Iris pigment epithelial cell (primary cell): ENCODE results near the gene GIPC2.

Experiments
- DNase-seq: peaks from one replicate; pipeline ENCODE4 v3.0.0-alpha.2; 2011; ENCODE audit warnings: low read depth

The GIPC2 gene

GRCh38 chr1:78145105-78145580 is 99.4 kb downstream of the GIPC2 start:
- DNase-seq: peak; percentile 88

- no peak for DNase-seq
Observed at GRCh38 chr1:78146205-78146771, 100.5 kb downstream of the GIPC2 start.

GRCh38 chr1:78147031-78147430 is 101.3 kb downstream of the GIPC2 start:
- DNase-seq: no peak

GRCh38 chr1:78153092-78153736 is 107.4 kb downstream of the GIPC2 start:
- DNase-seq: no peak

GRCh38 chr1:78155121-78155520 is 109.4 kb downstream of the GIPC2 start:
- no peak for DNase-seq

- peak; percentile 86 for DNase-seq
Observed at GRCh38 chr1:78156805-78157521, 111.2 kb downstream of the GIPC2 start.

GRCh38 chr1:78165816-78166215 is 120.0 kb downstream of the GIPC2 start:
- peak; percentile 48 for DNase-seq

- DNase-seq: no peak
Observed at GRCh38 chr1:78168306-78168705, 122.5 kb downstream of the GIPC2 start.

- DNase-seq: no peak
Observed at GRCh38 chr1:78170859-78171258, 125.1 kb downstream of the GIPC2 start.

GRCh38 chr1:78171736-78172590 is 126.2 kb downstream of the GIPC2 start:
- peak; percentile 81 for DNase-seq

GRCh38 chr1:78176448-78176847 is 130.7 kb downstream of the GIPC2 start:
- DNase-seq: peak; percentile 69

- DNase-seq: peak; percentile 31
Observed at GRCh38 chr1:78177708-78178270, 132.0 kb downstream of the GIPC2 start.

- no peak for DNase-seq
Observed at GRCh38 chr1:78178816-78179215, 133.1 kb downstream of the GIPC2 start.

- DNase-seq: no peak
Observed at GRCh38 chr1:78184460-78185072, 138.8 kb downstream of the GIPC2 start.
